SK-N-SH treated with all-trans-retinoic acid at 6 μM for 48 hours (cell line): Measurements from ENCODE around the gene OR5T2.

Experiments used
- ARNTL ChIP-seq: fragments of 450-650 bp; formaldehyde crosslinking; IDR thresholded peaks from 2 replicates; pipeline ENCODE4 v1.5.0; 2020; ENCODE audit warnings: low read depth, mild to moderate bottlenecking, moderate library complexity, borderline replicate concordance
- CREB5 ChIP-seq: fragments of 250-450 bp; sonication (Bioruptor Pico); IDR thresholded peaks from 2 replicates; pipeline ENCODE4 v1.5.1; 2020; ENCODE audit warnings: low read depth, mild to moderate bottlenecking, moderate library complexity
- CSRNP3 ChIP-seq: fragments of 250-450 bp; sonication (Bioruptor Pico); IDR thresholded peaks from 2 replicates; pipeline ENCODE4 v1.5.1; 2021; ENCODE audit warnings: mild to moderate bottlenecking, moderate library complexity
- ESRRG ChIP-seq: fragments of 250-450 bp; sonication (Bioruptor Pico); IDR thresholded peaks from 2 replicates; pipeline ENCODE4 v1.6.1; 2021; ENCODE audit warnings: mild to moderate bottlenecking
- ISL1 ChIP-seq: fragments of 250-450 bp; sonication (Bioruptor Pico); IDR thresholded peaks from 2 replicates; pipeline ENCODE4 v2.1.2; 2022; ENCODE audit warnings: mild to moderate bottlenecking, moderate library complexity
- OSR1 ChIP-seq: fragments of 250-450 bp; sonication (Bioruptor Pico); IDR thresholded peaks from 2 replicates; pipeline ENCODE4 v1.8.0; 2022; ENCODE audit warnings: moderate library complexity, mild to moderate bottlenecking, inconsistent platforms
- PPARA ChIP-seq: fragments of 250-450 bp; sonication (Bioruptor Pico); IDR thresholded peaks from 2 replicates; pipeline ENCODE4 v1.5.0; 2020; ENCODE audit warnings: mild to moderate bottlenecking, borderline replicate concordance
- RARB ChIP-seq: fragments of 250-450 bp; sonication (Bioruptor Pico); IDR thresholded peaks from 2 replicates; pipeline ENCODE4 v1.8.0; 2021; ENCODE audit warnings: mild to moderate bottlenecking, moderate library complexity
- TCF4 ChIP-seq: fragments of 250-450 bp; sonication (Bioruptor Pico); IDR thresholded peaks from 2 replicates; pipeline ENCODE4 v1.8.0; 2021; ENCODE audit warnings: mild to moderate bottlenecking, moderate library complexity, borderline replicate concordance
- ZFP30 ChIP-seq: fragments of 450-650 bp; formaldehyde crosslinking; IDR thresholded peaks from 2 replicates; pipeline ENCODE4 v1.5.0; 2022; ENCODE audit warnings: mild to moderate bottlenecking, moderate library complexity
- ZNF70 ChIP-seq: fragments of 450-650 bp; formaldehyde crosslinking; IDR thresholded peaks from 2 replicates; pipeline ENCODE4 v1.5.0; 2020; ENCODE audit warnings: mild to moderate bottlenecking, moderate library complexity
- TF ChIP-seq, protein P1 (sequence below): fragments of 250-450 bp; sonication (Bioruptor Pico); IDR thresholded peaks from 2 replicates; pipeline ENCODE4 v1.8.0; 2020; ENCODE audit warnings: mild to moderate bottlenecking, moderate library complexity, borderline replicate concordance
- TF ChIP-seq, protein P2 (sequence below): fragments of 250-450 bp; sonication (Bioruptor Pico); IDR thresholded peaks from 2 replicates; pipeline ENCODE4 v1.5.0; 2020; ENCODE audit warnings: mild to moderate bottlenecking, moderate library complexity

DNA sequence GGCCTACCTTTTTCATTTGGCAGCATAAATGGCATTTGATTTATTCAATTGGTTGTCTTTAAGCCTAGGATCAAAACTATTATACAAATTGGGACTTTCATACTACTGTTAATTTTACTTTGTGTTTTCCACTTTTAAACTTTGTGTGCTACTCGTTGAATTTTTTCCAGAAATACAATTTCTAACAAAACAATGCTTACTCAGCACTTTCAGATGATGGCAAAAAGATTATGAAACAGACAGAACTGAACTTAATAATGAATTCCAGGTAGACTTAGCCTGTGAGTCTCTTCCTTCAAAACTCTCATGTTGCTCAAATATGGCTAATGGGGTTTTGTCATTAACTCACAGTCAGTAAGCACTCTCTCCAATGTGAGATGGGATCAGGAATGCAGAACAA, 26.3 kb downstream of the OR5T2 start:
- TF ChIP-seq ARNTL (CRISPR knock-in tag) = no peak
- TF ChIP-seq CSRNP3 (CRISPR knock-in tag) = no peak
- TF ChIP-seq, protein P1, sequence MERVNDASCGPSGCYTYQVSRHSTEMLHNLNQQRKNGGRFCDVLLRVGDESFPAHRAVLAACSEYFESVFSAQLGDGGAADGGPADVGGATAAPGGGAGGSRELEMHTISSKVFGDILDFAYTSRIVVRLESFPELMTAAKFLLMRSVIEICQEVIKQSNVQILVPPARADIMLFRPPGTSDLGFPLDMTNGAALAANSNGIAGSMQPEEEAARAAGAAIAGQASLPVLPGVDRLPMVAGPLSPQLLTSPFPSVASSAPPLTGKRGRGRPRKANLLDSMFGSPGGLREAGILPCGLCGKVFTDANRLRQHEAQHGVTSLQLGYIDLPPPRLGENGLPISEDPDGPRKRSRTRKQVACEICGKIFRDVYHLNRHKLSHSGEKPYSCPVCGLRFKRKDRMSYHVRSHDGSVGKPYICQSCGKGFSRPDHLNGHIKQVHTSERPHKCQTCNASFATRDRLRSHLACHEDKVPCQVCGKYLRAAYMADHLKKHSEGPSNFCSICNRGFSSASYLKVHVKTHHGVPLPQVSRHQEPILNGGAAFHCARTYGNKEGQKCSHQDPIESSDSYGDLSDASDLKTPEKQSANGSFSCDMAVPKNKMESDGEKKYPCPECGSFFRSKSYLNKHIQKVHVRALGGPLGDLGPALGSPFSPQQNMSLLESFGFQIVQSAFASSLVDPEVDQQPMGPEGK (CRISPR knock-in tag) = no peak
- no peak for TF ChIP-seq OSR1 (CRISPR knock-in tag)
- no peak for TF ChIP-seq CREB5
- TF ChIP-seq ZFP30 (CRISPR knock-in tag) = no peak
- no peak for TF ChIP-seq TCF4
- TF ChIP-seq RARB (CRISPR knock-in tag) = no peak
- no peak for TF ChIP-seq ESRRG
- TF ChIP-seq, protein P2, sequence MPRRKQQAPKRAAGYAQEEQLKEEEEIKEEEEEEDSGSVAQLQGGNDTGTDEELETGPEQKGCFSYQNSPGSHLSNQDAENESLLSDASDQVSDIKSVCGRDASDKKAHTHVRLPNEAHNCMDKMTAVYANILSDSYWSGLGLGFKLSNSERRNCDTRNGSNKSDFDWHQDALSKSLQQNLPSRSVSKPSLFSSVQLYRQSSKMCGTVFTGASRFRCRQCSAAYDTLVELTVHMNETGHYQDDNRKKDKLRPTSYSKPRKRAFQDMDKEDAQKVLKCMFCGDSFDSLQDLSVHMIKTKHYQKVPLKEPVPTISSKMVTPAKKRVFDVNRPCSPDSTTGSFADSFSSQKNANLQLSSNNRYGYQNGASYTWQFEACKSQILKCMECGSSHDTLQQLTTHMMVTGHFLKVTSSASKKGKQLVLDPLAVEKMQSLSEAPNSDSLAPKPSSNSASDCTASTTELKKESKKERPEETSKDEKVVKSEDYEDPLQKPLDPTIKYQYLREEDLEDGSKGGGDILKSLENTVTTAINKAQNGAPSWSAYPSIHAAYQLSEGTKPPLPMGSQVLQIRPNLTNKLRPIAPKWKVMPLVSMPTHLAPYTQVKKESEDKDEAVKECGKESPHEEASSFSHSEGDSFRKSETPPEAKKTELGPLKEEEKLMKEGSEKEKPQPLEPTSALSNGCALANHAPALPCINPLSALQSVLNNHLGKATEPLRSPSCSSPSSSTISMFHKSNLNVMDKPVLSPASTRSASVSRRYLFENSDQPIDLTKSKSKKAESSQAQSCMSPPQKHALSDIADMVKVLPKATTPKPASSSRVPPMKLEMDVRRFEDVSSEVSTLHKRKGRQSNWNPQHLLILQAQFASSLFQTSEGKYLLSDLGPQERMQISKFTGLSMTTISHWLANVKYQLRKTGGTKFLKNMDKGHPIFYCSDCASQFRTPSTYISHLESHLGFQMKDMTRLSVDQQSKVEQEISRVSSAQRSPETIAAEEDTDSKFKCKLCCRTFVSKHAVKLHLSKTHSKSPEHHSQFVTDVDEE (CRISPR knock-in tag) = no peak
- no peak for TF ChIP-seq ISL1 (CRISPR knock-in tag)
- TF ChIP-seq ZNF70 = no peak
- no peak for TF ChIP-seq PPARA (CRISPR knock-in tag)
